NCI-H1417 treated with DMSO at 0.1 percent for 48 hours (cell line): ENCODE data around the gene SPATC1L.

Source experiments
- DNase-seq: peaks from one replicate; lab custom pipeline; 2025; lab: John Stamatoyannopoulos, UW

SPATC1L gene

GRCh38 chr21:46130831-46131587 is 53.2 kb downstream of the SPATC1L start:
- no peak for DNase-seq

DNA sequence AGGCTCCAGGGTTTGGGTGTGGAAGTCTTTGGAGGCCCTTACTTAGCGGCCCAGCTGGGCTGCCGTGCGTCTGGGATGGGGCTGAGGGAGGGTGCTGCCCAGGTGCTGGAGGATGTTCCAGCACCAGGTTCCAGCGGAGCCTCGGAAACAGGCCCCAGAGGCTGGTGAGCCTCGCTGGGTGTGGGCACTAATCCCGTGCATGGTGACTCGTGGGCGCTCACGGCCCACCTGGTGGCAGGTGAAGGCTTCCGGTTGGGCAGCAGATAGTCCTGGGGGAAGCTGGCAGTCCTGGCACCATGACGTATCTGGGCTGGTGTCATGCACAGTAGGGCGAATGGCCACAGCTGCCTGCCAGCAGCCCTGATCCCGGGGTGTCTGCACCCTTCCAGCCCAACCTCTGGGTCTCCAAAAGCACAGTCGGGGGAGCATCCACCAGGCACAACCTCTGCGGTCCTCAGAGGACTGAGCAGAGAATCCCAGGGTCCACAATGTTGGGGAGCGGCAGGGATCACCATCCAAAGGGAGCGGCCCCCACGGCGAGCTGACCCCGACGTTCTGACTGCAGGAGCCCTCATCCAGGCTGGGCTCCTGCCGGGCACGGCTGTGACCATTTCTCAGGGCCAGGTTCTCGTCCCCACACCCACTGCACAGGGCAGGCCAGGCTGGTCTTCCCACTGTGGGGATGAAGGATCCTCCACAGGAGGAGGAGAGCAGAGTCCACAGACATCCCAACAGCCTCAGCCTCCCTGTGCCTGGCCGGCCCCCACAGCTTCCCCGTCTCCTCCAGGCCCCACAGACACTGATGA is 54.2 kb downstream of the SPATC1L start:
- DNase-seq, result no peak

DNA sequence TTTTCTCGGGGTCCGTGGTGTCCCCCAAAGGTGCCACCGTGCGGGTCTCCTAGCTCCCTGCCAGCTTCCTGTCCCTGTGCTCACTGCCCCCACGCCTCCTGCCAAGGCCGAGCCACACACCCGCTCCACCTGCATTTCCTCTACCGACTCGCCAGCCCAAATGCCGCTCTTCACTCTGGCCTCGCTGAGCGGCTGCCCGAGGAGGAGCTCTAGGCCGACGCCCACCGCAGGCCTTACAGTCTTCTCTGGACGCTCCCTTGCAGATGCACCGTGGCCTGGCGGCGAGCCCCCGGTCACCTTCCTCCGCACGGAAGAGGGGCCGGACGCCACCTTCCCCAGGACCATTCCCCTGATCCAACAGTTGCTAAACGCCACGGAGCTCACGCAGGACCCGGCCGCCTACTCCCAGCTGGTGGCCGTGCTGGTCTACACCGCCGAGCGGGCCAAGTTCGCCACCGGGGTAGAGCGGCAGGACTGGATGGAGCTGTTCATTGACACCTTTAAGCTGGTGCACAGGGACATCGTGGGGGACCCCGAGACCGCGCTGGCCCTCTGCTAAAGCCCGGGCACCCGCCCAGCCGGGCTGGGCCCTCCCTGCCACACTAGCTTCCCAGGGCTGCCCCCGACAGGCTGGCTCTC is 55.2 kb downstream of the SPATC1L start:
- DNase-seq, result no peak

DNA sequence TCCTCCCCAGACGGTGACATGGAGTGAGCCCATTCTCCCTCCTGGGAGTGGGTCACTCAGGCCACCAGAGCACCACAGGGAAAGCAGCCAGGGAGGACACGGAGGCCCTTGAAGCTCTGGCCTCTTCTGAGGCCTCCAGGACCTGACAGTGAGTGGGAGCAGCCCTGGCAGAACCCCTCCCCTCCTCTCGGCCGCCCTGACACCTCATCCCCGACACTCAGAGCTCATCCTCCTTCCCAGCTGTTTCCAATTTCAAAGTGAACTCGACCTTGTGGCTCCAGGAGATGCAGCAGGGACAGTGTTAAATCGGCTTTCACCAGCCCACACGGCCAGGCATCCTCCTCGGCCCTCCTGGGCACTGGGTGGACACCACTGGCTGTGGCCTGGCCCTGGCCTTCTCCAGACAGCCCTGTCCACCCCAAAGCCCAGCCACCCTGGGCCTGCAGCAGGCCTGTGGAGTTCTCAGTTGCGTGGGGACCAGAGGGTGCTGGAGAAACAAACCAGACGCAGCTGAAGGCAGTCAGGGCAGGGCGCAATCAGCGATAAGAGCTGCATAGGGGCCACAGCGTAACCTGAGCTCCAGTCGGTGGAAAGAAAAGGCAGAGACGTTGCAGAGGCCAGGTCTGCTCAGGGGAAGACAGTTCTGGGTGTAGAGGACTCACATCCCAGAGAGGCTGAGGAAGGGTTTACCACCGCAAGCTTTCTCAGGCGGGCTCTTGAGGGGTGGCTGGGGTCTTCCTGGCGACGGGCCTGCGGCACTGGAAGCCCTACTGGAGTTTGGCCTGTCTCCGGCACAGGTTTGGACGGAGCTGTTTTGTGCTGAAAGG is 55.9 kb downstream of the SPATC1L start:
- DNase-seq, result no peak

DNA sequence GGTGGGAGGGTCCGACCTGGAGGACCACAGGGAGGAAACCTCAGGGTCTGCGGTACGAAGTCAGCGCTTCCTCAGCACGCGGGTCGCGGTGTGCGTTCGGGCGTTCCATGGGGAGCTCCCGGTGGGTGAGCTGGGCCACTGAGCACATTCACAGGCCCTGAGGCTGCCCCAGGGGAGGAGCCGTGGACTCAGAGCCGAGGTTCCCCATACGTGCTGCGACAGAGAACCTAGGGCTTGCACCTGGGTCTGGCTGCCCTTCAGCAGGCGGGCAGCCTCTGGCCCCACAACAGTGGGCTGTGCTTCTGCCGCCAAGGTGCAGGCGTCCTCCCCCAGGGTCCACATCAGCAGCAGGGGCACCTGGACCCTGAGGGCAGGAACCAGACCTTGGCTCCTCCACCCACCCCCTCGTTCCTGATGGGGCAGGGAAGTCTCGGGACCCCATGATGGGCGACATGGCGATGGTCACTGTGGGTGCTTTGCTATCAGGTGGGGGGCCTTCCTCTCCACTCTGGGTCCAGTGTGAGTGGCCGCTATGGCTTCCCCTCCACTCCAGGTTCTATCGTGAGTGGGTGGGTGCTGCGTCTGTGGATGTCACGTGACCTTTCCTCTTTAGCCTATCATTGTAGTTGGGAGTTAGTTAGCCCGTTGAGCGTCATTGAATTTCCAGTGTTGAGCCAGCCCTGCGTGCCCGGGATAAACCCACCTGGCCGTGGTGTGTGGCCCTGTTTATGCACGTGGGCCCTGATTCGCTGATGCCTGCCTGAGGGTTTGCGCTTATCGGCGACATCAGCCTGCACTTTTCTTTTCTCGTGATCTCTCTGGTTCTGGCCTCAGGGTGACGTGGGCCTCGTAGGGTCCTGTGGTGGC is 56.8 kb downstream of the SPATC1L start:
- no peak for DNase-seq

DNA sequence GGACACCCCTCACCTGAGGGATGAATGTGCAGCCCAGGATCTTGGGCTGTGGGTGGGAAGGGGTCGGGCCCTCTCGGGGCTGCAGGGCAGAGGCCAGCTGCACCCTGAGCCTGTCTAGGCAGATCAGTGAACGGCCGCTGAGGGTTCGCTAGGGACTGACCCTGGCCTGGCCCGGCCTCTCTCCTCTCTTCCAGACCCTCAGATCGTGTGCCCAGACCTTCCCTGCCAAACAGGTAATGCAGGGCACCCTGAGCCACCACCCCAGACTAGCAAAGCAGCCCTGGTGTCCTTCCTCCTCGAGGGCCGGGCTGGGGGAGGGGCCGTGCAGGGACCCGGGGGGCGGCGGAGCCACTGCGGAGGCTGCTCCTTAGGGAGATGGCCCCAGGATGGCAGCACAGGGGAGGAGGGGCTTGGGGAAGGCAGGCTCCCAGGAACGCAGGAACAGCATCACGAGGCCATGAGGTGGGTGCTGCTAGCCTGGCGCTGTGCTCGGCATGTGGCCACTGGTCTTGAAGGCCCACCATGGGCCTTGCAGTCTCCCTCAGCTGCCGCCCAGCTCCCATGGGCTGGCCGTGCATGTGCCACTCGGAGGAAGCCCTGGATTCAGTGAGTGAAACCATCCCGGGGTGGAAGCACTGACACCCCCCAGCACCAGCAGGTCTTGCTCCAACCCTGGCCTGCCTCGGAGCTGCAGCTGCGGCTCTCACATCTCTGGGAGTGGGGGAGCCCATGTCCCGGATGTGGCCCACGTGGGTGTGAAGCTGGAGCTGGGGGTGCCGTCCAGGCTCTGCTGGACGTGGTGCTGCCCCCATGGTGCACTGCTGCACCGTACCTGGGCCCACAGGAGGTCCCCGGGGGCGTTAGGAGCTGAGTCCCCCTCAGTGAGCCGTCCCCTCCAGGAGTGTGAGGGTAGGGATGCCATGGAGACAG is 57.7 kb downstream of the SPATC1L start:
- DNase-seq, result no peak

DNA sequence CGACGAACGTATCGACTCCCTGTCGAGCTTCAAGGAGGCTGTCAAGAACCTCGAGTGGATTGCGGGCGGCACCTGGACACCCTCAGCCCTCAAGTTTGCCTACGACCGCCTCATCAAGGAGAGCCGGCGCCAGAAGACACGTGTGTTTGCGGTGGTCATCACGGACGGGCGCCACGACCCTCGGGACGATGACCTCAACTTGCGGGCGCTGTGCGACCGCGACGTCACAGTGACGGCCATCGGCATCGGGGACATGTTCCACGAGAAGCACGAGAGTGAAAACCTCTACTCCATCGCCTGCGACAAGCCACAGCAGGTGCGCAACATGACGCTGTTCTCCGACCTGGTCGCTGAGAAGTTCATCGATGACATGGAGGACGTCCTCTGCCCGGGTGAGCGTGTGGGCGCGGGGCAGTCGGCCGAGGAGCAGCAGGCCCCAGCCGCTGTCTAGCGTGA is 58.4 kb downstream of the SPATC1L start:
- no peak for DNase-seq

GRCh38 chr21:46124926-46125845 is 59.1 kb downstream of the SPATC1L start:
- no peak for DNase-seq

- no peak for DNase-seq
Measured at GRCh38 chr21:46124083-46124925, 60.0 kb downstream of the SPATC1L start.

GRCh38 chr21:46122758-46123683 is 61.2 kb downstream of the SPATC1L start:
- DNase-seq, result no peak

DNA sequence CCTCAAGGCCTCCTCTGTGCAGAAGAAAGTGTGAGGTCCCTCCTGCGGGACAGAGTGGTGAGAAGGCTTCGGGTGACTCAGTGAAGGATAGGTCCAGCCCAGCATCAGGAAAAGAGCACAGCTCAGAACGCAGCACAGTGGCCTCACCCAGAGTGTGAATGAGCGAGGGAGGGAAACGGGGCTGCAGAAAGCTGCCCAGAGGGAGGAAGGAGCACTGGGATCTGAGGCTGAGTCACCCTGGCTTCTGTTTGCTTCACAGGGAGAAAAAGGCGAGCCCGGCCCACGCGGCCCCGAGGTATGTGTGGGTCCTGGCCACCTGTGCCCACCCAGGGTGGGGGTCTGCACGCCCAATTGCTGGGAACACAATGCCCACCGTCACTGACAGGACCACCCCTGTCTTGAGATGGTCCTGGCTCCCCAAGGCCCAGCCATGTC is 62.0 kb downstream of the SPATC1L start:
- DNase-seq, result no peak

- no peak for DNase-seq
Measured at GRCh38 chr21:46121286-46122221, 62.7 kb downstream of the SPATC1L start.

- no peak for DNase-seq
Measured at GRCh38 chr21:46120301-46121285, 63.7 kb downstream of the SPATC1L start.

- no peak for DNase-seq
Measured at GRCh38 chr21:46119637-46120271, 64.5 kb downstream of the SPATC1L start.
